OCI-M2 (cell line): ENCODE measurements around the gene LANCL1.
"Not testable (repeated sequence)": the region's sequence is repeated elsewhere in the genome, so short reads cannot be mapped to it uniquely, and the experiment has no call there.

ENCODE experiments used
- DNase-seq: peaks from one replicate; lab custom pipeline; 2025; ENCODE audit not compliant: unreplicated experiment; lab: John Stamatoyannopoulos, UW

LANCL1 gene

GRCh38 chr2:210459880-210460279 lies 16.7 kb downstream of the LANCL1 start:
- DNase-seq, result no peak

GRCh38 chr2:210459407-210459806 lies 17.2 kb downstream of the LANCL1 start:
- no peak for DNase-seq

GRCh38 chr2:210458395-210458794 lies 18.2 kb downstream of the LANCL1 start:
- no peak for DNase-seq

GRCh38 chr2:210456571-210456970 lies 20.0 kb downstream of the LANCL1 start:
- DNase-seq, result no peak

- DNase-seq, result no peak
Observed at GRCh38 chr2:210454336-210454735, 22.2 kb downstream of the LANCL1 start.

- no peak for DNase-seq
Observed at GRCh38 chr2:210452194-210452593, 24.4 kb downstream of the LANCL1 start.

- not testable (repeated sequence) for DNase-seq
Observed at GRCh38 chr2:210450942-210451341, 25.6 kb downstream of the LANCL1 start.

- DNase-seq, result no peak
Observed at GRCh38 chr2:210445732-210446131, 30.8 kb downstream of the LANCL1 start.

GRCh38 chr2:210445116-210445707 lies 31.3 kb downstream of the LANCL1 start:
- DNase-seq, result no peak

GRCh38 chr2:210443527-210443926 lies 33.0 kb downstream of the LANCL1 start:
- no peak for DNase-seq

- DNase-seq, result no peak
Observed at GRCh38 chr2:210442878-210443277, 33.7 kb downstream of the LANCL1 start.

GRCh38 chr2:210442457-210442856 lies 34.1 kb downstream of the LANCL1 start:
- no peak for DNase-seq

GRCh38 chr2:210440206-210440605 lies 36.4 kb downstream of the LANCL1 start:
- no peak for DNase-seq

GRCh38 chr2:210435439-210435838 lies 41.1 kb downstream of the LANCL1 start:
- no peak for DNase-seq

GRCh38 chr2:210432633-210433032 lies 43.9 kb downstream of the LANCL1 start:
- DNase-seq, result no peak

GRCh38 chr2:210429403-210430137 lies 47.0 kb downstream of the LANCL1 start:
- DNase-seq, result no peak

- DNase-seq, result no peak
Observed at GRCh38 chr2:210428393-210429179, 48.0 kb downstream of the LANCL1 start.

GRCh38 chr2:210427309-210427708 lies 49.2 kb downstream of the LANCL1 start:
- DNase-seq, result not testable (repeated sequence)

- no peak for DNase-seq
Observed at GRCh38 chr2:210422366-210422765, 54.2 kb downstream of the LANCL1 start.

GRCh38 chr2:210421916-210422315 lies 54.6 kb downstream of the LANCL1 start:
- DNase-seq, result no peak

- DNase-seq, result no peak
Observed at GRCh38 chr2:210412660-210413059, 63.9 kb downstream of the LANCL1 start.

GRCh38 chr2:210410542-210410941 lies 66.0 kb downstream of the LANCL1 start:
- no peak for DNase-seq
